ENCODE results near the gene USP32.

Gene USP32

GRCh38 chr17:60129164-60129563 is 262.8 kb downstream of the USP32 start:
- no peak for TF ChIP-seq CTCF (IDR thresholded peaks at IDR 0.05; ENCODE audit: low read length, missing control alignments)
- DNase-seq (ENCODE audit: low read depth), result no peak
- no peak overlapping the region for H3K4me3 ChIP-seq (replicated peaks; ENCODE audit: low read depth, low read length)
